ENCODE data around the gene SEPTIN8. TPM values are rescaled to one million over a fixed set of nuclear protein-coding genes. Genes with fewer than 3 reads are reported as not detected.

SEPTIN8 gene
- total and polyA plus RNA-seq, 2 of the 8 experiments (the other 6 are each of a cell fraction or from before 2014, with no cell fraction given): 21.2 to 33.0 TPM

GRCh38 chr5:132704875-132705274 is 72.2 kb downstream of the SEPTIN8 start:
- H3K56ac ChIP-seq (replicated peaks; ENCODE audit: insufficient read length, low read depth, low read length): no peak overlapping the region
- H3K23me2 ChIP-seq (ENCODE audit: low read depth, low read length): no peaks in the 10 kb centered on the region
- H3K79me1 ChIP-seq (ENCODE audit: low read depth, low read length): no peaks in the 10 kb centered on the region
- ChIA-PET CTCF (ENCODE audit: partially characterized antibody) (interaction anchor here (0.8 to 0.9 kb wide), 2 partner anchors 69 to 178 kb away, joined by 3 read pairs; no protein-coding TSS in a partner anchor), POLR2A (ENCODE audit: partially characterized antibody) (no interaction called here)
- no peak overlapping the region for H3K9ac ChIP-seq (replicated peaks in 1 of 4; ENCODE audit: extremely low read depth in 1 of 4, low read depth in 3 of 4, low read length in 3 of 4)
- no peak overlapping the region for H2BK20ac ChIP-seq (ENCODE audit: low read length)
- no peak overlapping the region for H4K5ac ChIP-seq (ENCODE audit: insufficient read length, low read depth, low read length)
- FAIRE-seq (no peak), DNase-seq (ENCODE audit: low read depth in 1 of 2, low spot score in 2 of 2) (no peak)
- H2BK5ac ChIP-seq (ENCODE audit: low read depth, low read length): no peak overlapping the region
- H3K27me3 ChIP-seq (replicated peaks in 1 of 4; ENCODE audit: control insufficient read depth in 3 of 4, extremely low read depth in 1 of 4, insufficient read depth in 3 of 4, low read length in 3 of 4): no peaks in the 10 kb centered on the region
- no peaks in the 10 kb centered on the region for H3K4me1 ChIP-seq (replicated peaks in 1 of 4; ENCODE audit: control insufficient read depth in 3 of 4, insufficient read depth in 4 of 4, low read length in 3 of 4)
- no peaks in the 10 kb centered on the region for H3K79me2 ChIP-seq (ENCODE audit: control insufficient read depth in 1 of 2, insufficient read depth in 2 of 2, low read length in 2 of 2)
- H3K4ac ChIP-seq (replicated peaks; ENCODE audit: insufficient read length, low read depth, low read length): no peak overlapping the region
- peaks cover 0 to 11% (median 3%) of the 10 kb centered on the region in 4 experiments; a peak in 4 of 8 replicates for H3K36me3 ChIP-seq (ENCODE audit: control insufficient read depth in 2 of 4, insufficient read depth in 4 of 4, low read length in 3 of 4)
- H2BK15ac ChIP-seq (ENCODE audit: low read length): no peak overlapping the region
- H4K91ac ChIP-seq (replicated peaks; ENCODE audit: insufficient read length, low read length): no peak overlapping the region
- H3K4me2 ChIP-seq (ENCODE audit: insufficient read depth in 1 of 2, low read depth in 2 of 2, low read length in 2 of 2): no peak overlapping the region
- no peak overlapping the region for H2AFZ ChIP-seq (ENCODE audit: low read length)
- no peak overlapping the region for H3K18ac ChIP-seq (ENCODE audit: extremely low read depth, low read length)
- no peak overlapping the region for H2BK120ac ChIP-seq (replicated peaks; ENCODE audit: low read depth, low read length)
- no peaks in the 10 kb centered on the region for H3K9me3 ChIP-seq (ENCODE audit: insufficient read depth in 2 of 2, low read depth in 1 of 2, low read length in 1 of 2)
- H4K20me1 ChIP-seq (replicated peaks in 1 of 2; ENCODE audit: control insufficient read depth in 1 of 2, insufficient read depth in 2 of 2, low read length in 2 of 2): no peaks in the 10 kb centered on the region
- no peak overlapping the region for H3K23ac ChIP-seq (ENCODE audit: insufficient read length)
- no peak for TF ChIP-seq EP300 (IDR thresholded peaks at IDR 0.05; ENCODE audit: borderline replicate concordance in 1 of 2, low read depth in 2 of 2, low read length in 2 of 2)
- no peak for TF ChIP-seq TBP (IDR thresholded peaks at IDR 0.05; ENCODE audit: low read depth, low read length)
- no peak for TF ChIP-seq POLR2AphosphoS5 (IDR thresholded peaks at IDR 0.05; ENCODE audit: low read depth, low read length)
- no peak for TF ChIP-seq MAFK (IDR thresholded peaks at IDR 0.05; ENCODE audit: low read depth, low read length)
- TF ChIP-seq USF2 (IDR thresholded peaks at IDR 0.05; ENCODE audit: low read length): no peak
- no peak for TF ChIP-seq KDM5A (IDR thresholded peaks at IDR 0.05; ENCODE audit: low read length)
- H2AK5ac ChIP-seq (ENCODE audit: low read depth, low read length): no peak overlapping the region
- H2BK12ac ChIP-seq (ENCODE audit: low read depth, low read length): no peak overlapping the region
- no peak overlapping the region for H3K4me3 ChIP-seq (ENCODE audit: extremely low read depth in 1 of 4, insufficient read depth in 2 of 4, low read depth in 3 of 4, low read length in 4 of 4)
- H3K14ac ChIP-seq (ENCODE audit: insufficient read length): no peak overlapping the region
- 82% methylated on average over 1 of the region's 1 CpG; no CpG with 5 or more reads in 1 of the 2 experiments for WGBS, 2 experiments (ENCODE audit: extremely low coverage in 1 of 2, insufficient coverage in 1 of 2, insufficient read length in 1 of 2, insufficient replicate concordance in 2 of 2, low coverage in 1 of 2, low lambda C conversion rate in 2 of 2, missing lambda C conversion rate in 1 of 2)
- no peak overlapping the region for H4K8ac ChIP-seq (ENCODE audit: extremely low read depth, insufficient read depth, low read length)
- H3K27ac ChIP-seq (ENCODE audit: low read depth, low read length): no peak overlapping the region

Measured in H1 (cell line).